Endothelial cell (in vitro differentiated cells): ENCODE results near the gene NT5DC2. TPM values are rescaled to one million over a fixed set of nuclear protein-coding genes. Genes with fewer than 3 reads are reported as not detected.

ENCODE experiments used
- DNase-seq: peaks from one replicate; pipeline ENCODE4 v3.0.0; 2021; ENCODE audit warnings: low spot score
- H3K27ac Mint-ChIP-seq: one replicate; pipeline ENCODE4 v1.8.0; 2021; ENCODE audit warnings: mixed read lengths, inconsistent platforms; ENCODE audit not compliant: unreplicated experiment
- H3K27me3 Mint-ChIP-seq: one replicate; pipeline ENCODE4 v1.8.0; 2021; ENCODE audit warnings: mild to moderate bottlenecking, moderate library complexity, mixed read lengths, inconsistent platforms; ENCODE audit not compliant: unreplicated experiment
- H3K36me3 Mint-ChIP-seq: one replicate; pipeline ENCODE4 v1.8.0; 2021; ENCODE audit warnings: mild to moderate bottlenecking, low read depth, mixed read lengths, inconsistent platforms; ENCODE audit not compliant: unreplicated experiment
- H3K4me1 Mint-ChIP-seq: one replicate; pipeline ENCODE4 v1.8.0; 2021; ENCODE audit warnings: mild to moderate bottlenecking, mixed read lengths, inconsistent platforms; ENCODE audit not compliant: unreplicated experiment
- H3K4me3 Mint-ChIP-seq: one replicate; pipeline ENCODE4 v1.8.0; 2021; ENCODE audit warnings: mild to moderate bottlenecking, mixed read lengths, inconsistent platforms; ENCODE audit not compliant: unreplicated experiment
- H3K9me3 Mint-ChIP-seq: one replicate; pipeline ENCODE4 v1.8.0; 2021; ENCODE audit warnings: mixed read lengths, inconsistent platforms; ENCODE audit not compliant: unreplicated experiment
- CTCF ChIP-seq: fragments of 200-600 bp; sonication (generic); IDR thresholded peaks from one replicate; pipeline ENCODE4 v1.5.0; 2021; ENCODE audit warnings: antibody characterized with exemption; ENCODE audit not compliant: unreplicated experiment
- total RNA-seq: library from RNA; stranded (reverse); fragmentation: NEBNext Ultra II Directional; extraction: Animal tissue kit (Norgen Biotek cat#: 25700); gene quantifications from one replicate; pipeline ENCODE4 v1.2.1, GENCODE V29; 2021; ENCODE audit not compliant: unreplicated experiment

Gene NT5DC2
- total RNA-seq, 1 donor from 2014 or later = 252 TPM

DNA sequence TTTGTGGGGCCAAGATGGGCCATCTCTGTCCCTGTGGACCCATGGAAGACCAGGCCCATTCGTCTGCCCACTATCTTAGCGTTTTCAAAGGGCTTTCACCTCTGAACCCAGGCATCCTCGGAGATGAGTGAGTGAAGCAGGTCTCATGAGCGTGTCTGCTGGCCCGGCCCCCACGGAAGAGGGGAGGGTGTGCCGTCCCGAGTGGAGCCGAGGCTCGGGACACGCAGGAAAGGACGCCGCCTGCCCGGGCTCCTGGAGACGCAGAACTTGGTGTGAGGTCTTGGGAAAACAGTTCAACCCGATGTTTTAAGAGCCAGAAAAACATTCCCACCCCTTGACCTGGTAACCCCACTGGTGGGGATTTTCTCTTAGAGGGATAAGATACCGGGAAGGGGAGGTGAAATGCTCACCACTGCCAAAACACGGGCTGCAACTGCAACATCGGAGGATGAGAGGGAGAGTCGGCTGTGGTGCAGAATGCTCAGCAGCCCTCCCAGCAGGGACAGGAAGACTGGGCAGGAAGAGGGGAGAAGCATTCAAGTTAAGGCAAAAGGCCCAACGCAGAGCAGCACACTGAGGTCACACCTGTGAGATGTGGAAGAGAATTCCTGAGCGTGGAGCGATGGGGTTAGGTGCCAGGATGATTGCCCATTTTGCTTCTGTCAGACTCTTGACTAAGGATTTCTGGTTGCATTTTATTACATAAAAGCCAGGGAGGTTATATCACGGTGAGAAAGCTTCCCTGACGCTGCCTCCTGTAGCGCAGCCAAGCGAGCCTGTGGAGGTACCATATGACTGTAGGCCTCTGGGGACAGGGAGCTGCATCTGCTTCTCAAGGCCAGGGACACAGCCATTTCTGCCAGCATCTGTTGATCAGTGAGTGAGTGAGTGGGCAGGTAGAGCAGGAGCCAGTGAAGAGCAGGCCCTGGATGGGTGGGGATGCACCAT is 52.6 kb downstream of the NT5DC2 start:
- Mint-ChIP-seq H3K27me3 (peaks cover 15% of the 10 kb centered on the region), H3K4me3 (peak overlapping the region; percentile 68), H3K9me3 (no peaks in the 10 kb centered on the region), H3K4me1 (peaks cover 29% of the 10 kb centered on the region), H3K36me3 (peaks cover 64% of the 10 kb centered on the region), H3K27ac (peak overlapping the region; percentile 43)
- no peak for TF ChIP-seq CTCF
- no peak for DNase-seq

GRCh38 chr3:52479877-52480575 is 53.6 kb downstream of the NT5DC2 start:
- H3K36me3 Mint-ChIP-seq = peaks cover 60% of the 10 kb centered on the region

DNA sequence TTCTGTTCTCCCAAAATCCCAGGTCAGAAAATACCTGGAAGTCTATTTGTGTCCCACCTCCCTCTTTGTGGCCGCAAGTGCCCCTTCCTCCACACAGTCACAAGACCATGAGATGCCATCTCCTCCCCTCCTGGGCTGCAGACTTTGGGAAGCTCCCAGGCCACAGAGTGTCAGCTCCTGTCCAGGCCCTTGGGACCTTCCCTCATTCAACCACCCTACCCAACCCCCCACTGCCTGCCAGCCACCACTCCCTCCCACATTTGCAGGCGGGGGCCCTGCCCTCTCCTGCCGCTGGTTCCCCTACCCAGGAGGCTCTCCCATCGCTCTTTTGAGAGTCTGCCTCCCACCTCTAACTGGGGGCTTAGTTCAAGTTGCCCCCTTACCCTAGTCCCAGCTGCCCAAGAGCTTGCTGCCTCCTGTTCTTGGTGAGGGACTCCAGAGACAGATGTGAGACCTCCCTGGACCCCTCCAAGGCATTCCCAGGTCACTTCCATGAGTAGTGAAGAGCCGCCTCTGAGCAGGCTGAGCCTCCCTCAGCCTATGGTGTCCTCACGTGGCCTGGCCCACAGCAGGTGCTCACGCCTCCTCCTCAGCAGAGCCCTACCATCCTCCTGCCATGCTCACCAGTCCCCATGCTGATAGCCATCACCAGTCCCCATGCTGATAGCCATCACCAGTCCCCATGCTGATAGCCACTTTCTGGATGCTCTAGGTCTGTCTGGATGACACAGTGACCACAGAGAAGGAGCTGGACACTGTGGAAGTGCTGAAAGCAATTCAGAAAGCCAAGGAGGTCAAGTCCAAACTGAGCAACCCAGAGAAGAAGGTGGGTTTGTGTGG is 54.4 kb downstream of the NT5DC2 start:
- Mint-ChIP-seq H3K36me3 (peaks cover 57% of the 10 kb centered on the region), H3K27ac (no peak overlapping the region), H3K4me1 (peaks cover 29% of the 10 kb centered on the region), H3K27me3 (peaks cover 15% of the 10 kb centered on the region), H3K4me3 (peak overlapping the region; percentile 67), H3K9me3 (no peaks in the 10 kb centered on the region)
- DNase-seq = no peak
- TF ChIP-seq CTCF = no peak

More at GRCh38 chr3:52479877-52480575, 53.6 kb downstream of the NT5DC2 start:
- TF ChIP-seq CTCF = no peak
- Mint-ChIP-seq H3K4me1 (peaks cover 29% of the 10 kb centered on the region), H3K4me3 (no peak overlapping the region), H3K27ac (no peak overlapping the region), H3K9me3 (no peaks in the 10 kb centered on the region), H3K27me3 (peaks cover 15% of the 10 kb centered on the region)
- no peak for DNase-seq

DNA sequence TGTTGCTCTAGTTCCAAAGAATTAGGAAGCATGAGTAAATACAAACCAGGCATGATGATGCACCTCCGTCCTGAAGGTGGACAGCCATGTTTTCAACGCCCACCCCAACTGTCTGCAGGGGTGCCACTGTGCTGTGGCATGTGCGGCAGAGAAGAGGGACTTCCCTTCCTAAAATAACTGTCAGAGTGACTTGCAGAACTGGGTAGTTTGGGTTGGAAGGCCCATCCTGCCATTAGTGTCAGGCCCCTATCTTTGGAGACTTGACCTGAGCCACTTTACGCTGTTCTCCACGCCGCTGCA is 55.9 kb downstream of the NT5DC2 start:
- H3K4me3 Mint-ChIP-seq = peak overlapping the region; percentile 47

More for the DNA sequence above, 55.9 kb downstream of the NT5DC2 start:
- Mint-ChIP-seq H3K4me1 (peaks cover 17% of the 10 kb centered on the region), H3K27ac (no peak overlapping the region), H3K9me3 (no peaks in the 10 kb centered on the region), H3K36me3 (peaks cover 62% of the 10 kb centered on the region), H3K27me3 (peaks cover 12% of the 10 kb centered on the region)
- TF ChIP-seq CTCF = no peak
- no peak for DNase-seq
